ENCODE results near the gene DDX39A. TPM values are rescaled to one million over a fixed set of nuclear protein-coding genes. Genes with fewer than 3 reads are reported as not detected.

DDX39A gene
- total RNA-seq, 1 donor from 2014 or later = 81.8 TPM

DNA sequence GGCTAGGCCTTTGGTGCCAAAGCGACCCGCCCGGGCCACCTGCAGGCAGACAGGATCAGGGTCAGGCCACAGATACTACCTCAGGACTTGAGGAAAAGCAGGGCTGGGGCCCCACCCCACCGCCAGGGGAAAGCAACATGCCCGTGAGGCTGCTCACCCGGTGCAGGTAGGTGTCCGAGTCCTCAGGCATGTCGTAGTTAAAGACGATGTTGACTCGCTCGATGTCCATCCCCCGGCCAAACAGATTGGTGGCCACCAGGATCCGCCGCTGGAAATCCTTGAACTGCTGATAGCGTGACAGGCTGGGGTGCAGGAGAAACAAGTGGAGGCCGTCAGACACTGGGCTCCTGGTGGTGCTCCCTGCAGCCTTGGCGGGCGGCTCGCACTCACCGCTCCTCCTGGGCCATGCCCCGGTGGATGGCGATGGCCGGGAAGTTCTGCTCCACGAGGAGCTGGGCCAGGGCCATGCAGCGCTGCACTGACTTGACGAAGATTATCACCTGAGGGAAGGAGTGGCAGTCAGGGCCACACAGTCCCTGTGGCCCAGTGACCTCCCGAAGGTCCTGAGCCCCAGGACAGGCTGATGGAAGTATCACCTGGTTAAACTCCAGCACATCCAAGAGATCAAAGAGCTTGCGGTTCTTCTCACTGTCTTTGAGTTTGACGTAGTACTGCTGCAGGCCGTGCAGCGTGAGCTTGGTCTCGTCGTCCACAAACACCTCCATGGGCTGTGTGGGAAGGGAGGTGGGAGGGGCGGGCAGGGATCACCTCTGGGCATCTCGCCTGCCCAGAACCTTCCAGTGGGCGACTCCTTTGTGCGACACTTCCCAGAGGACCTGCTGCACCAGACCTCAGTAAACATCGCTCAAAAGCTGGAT, 9.8 kb downstream of the DDX39A start:
- intact Hi-C loops (cut with DNase I) = loop anchor here (10.0 kb wide), 1 partner anchor 205 kb away; the partner anchor contains the start of gene ADGRL1
- peaks cover 0 to 64% of the 10 kb centered on the region in 2 donors for H3K36me3 ChIP-seq

DNA sequence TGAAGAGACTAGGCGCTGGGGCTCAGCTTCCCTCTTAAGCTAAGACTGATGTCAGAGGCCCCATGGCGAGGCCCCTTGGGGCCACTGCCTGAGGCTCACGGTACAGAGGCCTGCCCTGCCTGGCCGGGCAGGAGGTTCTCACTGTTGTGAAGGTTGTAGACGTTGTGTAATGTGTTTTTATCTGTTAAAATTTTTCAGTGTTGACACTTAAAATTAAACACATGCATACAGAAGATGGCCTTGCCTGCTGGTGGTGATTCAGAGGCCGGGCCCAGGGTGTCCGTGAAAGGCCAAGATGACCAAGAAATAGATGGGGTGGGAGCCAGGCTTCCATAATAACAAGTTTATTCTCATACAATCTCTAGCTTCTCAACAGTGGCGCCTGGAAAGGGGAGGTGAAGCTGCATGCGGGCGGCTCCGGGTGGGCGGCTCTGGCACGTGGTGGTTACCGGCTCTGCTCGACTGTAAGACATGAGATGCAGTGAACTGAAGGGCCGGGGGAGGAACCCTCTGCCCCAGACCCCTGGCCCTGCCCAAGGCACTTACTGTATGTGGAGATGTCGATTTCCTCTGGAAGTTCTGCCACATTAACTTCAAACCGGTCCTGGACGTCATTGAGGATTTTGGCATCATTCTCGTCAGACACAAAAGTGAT, 10.5 kb downstream of the DDX39A start:
- DNase-seq (ENCODE audit: extremely low spot score in 2 of 2) = no peak
- TF ChIP-seq POLR2A (IDR thresholded peaks at IDR 0.05) = no peak
- no peak for TF ChIP-seq POLR2AphosphoS5 (IDR thresholded peaks at IDR 0.05; ENCODE audit: insufficient read depth in 1 of 2, low read depth in 1 of 2)
- TF ChIP-seq, protein P1, sequence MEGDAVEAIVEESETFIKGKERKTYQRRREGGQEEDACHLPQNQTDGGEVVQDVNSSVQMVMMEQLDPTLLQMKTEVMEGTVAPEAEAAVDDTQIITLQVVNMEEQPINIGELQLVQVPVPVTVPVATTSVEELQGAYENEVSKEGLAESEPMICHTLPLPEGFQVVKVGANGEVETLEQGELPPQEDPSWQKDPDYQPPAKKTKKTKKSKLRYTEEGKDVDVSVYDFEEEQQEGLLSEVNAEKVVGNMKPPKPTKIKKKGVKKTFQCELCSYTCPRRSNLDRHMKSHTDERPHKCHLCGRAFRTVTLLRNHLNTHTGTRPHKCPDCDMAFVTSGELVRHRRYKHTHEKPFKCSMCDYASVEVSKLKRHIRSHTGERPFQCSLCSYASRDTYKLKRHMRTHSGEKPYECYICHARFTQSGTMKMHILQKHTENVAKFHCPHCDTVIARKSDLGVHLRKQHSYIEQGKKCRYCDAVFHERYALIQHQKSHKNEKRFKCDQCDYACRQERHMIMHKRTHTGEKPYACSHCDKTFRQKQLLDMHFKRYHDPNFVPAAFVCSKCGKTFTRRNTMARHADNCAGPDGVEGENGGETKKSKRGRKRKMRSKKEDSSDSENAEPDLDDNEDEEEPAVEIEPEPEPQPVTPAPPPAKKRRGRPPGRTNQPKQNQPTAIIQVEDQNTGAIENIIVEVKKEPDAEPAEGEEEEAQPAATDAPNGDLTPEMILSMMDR (IDR thresholded peaks at IDR 0.05) = no peak
- intact Hi-C loops (cut with DNase I) = no loop called here
- Histone ChIP-seq H3K9me3 (no peaks in the 10 kb centered on the region), H3K4me1 (peaks cover 23% of the 10 kb centered on the region), H3K36me3 (peaks cover 0 to 64% of the 10 kb centered on the region in 2 donors), H3K27ac (no peak overlapping the region), H3K27me3 (no peaks in the 10 kb centered on the region), H3K4me3 (no peak overlapping the region)

More for the DNA sequence above, 9.8 kb downstream of the DDX39A start:
- H3K4me1 ChIP-seq = peaks cover 30% of the 10 kb centered on the region
- H3K9me3 ChIP-seq = no peaks in the 10 kb centered on the region
- DNase-seq (ENCODE audit: extremely low spot score in 2 of 2) = no peak
- no peaks in the 10 kb centered on the region for H3K27me3 ChIP-seq
- H3K27ac ChIP-seq = no peak overlapping the region
- no peak overlapping the region for H3K4me3 ChIP-seq
- no peak for TF ChIP-seq POLR2A (IDR thresholded peaks at IDR 0.05)
- TF ChIP-seq POLR2AphosphoS5 (IDR thresholded peaks at IDR 0.05; ENCODE audit: insufficient read depth in 1 of 2, low read depth in 1 of 2) = no peak
- TF ChIP-seq, protein P1 (IDR thresholded peaks at IDR 0.05) = no peak

DNA sequence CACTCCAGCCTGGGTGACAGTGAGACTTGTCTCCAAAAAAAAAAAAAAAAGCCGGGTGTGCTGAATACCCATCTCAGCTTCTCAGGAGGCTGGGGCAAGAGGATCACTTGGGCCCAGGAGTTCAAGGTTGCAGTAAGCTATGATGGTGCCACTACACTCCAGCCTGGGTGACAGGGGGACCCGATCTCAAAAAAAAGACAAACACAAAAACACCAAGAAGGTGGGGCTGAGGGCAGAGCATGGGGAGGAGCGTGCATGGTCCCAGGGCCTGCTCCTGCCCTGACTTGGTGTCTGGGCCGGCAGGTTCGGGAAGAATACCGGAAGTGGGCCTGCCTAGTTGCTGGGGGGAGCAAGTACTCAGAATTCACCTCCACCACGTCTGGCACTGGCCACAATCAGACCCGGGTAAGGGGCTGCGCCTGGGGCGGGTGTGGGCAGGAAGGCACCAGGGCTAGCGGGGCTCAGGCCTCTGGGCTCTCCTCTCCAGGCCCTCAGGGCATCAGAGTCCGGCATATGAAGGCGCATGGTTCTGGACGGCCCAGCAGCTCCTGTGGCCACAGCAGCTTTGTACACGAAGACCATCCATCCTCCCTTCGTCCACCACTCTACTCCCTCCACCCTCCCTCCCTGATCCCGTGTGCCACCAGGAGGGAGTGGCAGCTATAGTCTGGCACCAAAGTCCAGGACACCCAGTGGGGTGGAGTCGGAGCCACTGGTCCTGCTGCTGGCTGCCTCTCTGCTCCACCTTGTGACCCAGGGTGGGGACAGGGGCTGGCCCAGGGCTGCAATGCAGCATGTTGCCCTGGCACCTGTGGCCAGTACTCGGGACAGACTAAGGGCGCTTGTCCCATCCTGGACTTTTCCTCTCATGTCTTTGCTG, 11.3 kb downstream of the DDX39A start:
- Histone ChIP-seq H3K36me3 (peaks cover 0 to 64% of the 10 kb centered on the region in 2 donors), H3K27me3 (no peaks in the 10 kb centered on the region), H3K9me3 (no peaks in the 10 kb centered on the region), H3K4me3 (no peak overlapping the region), H3K27ac (no peak overlapping the region), H3K4me1 (peaks cover 18% of the 10 kb centered on the region)
- TF ChIP-seq, protein P1 (IDR thresholded peaks at IDR 0.05) = no peak
- TF ChIP-seq POLR2A (IDR thresholded peaks at IDR 0.05) (no peak), POLR2AphosphoS5 (IDR thresholded peaks at IDR 0.05; ENCODE audit: insufficient read depth in 1 of 2, low read depth in 1 of 2) (no peak)
- intact Hi-C loops (cut with DNase I) = no loop called here
- DNase-seq (ENCODE audit: extremely low spot score in 2 of 2) = no peak

- no peak for DNase-seq (ENCODE audit: extremely low spot score in 2 of 2)
- intact Hi-C loops (cut with DNase I) = no loop called here
- Histone ChIP-seq H3K27me3 (no peaks in the 10 kb centered on the region), H3K4me1 (peaks cover 18% of the 10 kb centered on the region), H3K36me3 (peaks cover 0 to 54% of the 10 kb centered on the region in 2 donors), H3K4me3 (no peak overlapping the region), H3K9me3 (no peaks in the 10 kb centered on the region), H3K27ac (peak overlapping the region; percentile 67)
- TF ChIP-seq POLR2A (IDR thresholded peaks at IDR 0.05) (no peak), POLR2AphosphoS5 (IDR thresholded peaks at IDR 0.05; ENCODE audit: insufficient read depth in 1 of 2, low read depth in 1 of 2) (no peak)
Measured at GRCh38 chr19:14406645-14407401, 12.3 kb downstream of the DDX39A start.

All from vagina (tissue), 2 donors.